Mesothelial cell of epicardium (in vitro differentiated cells): ENCODE results near the gene CACNA1A. TPM values are rescaled to one million over a fixed set of nuclear protein-coding genes. Genes with fewer than 3 reads are reported as not detected.

Experiments used
- DNase-seq, 2 experiments: peaks; one replicate each; pipeline ENCODE4 v3.0.0; 2021; ENCODE audit warnings: low spot score in 2 of 2; ENCODE audit not compliant: unreplicated experiment in 2 of 2
- H3K27ac Mint-ChIP-seq: 2 replicates; pipeline ENCODE4 v1.8.0; 2021; ENCODE audit warnings: mixed read lengths
- H3K27me3 Mint-ChIP-seq: 2 replicates; pipeline ENCODE4 v1.8.0; 2021; ENCODE audit warnings: low read depth, mixed read lengths
- H3K36me3 Mint-ChIP-seq: 2 replicates; pipeline ENCODE4 v1.8.0; 2021; ENCODE audit warnings: mixed read lengths
- H3K4me1 Mint-ChIP-seq: 2 replicates; pipeline ENCODE4 v1.8.0; 2021; ENCODE audit warnings: mixed read lengths
- H3K4me3 Mint-ChIP-seq: 2 replicates; pipeline ENCODE4 v1.8.0; 2021; ENCODE audit warnings: mild to moderate bottlenecking, moderate library complexity, mixed read lengths
- H3K9me3 Mint-ChIP-seq: 2 replicates; pipeline ENCODE4 v1.8.0; 2021; ENCODE audit warnings: mixed read lengths
- total RNA-seq: library from RNA; stranded (reverse); gene quantifications from 3 replicates; pipeline ENCODE4 v1.2.1, GENCODE V29; 2021
- TF ChIP-seq, protein P1 (sequence below): fragments of 200-600 bp; sonication (generic); IDR thresholded peaks from one replicate; pipeline ENCODE4 v1.5.0; 2021; ENCODE audit warnings: antibody characterized with exemption; ENCODE audit not compliant: unreplicated experiment

Gene CACNA1A
- total RNA-seq, 1 donor from 2014 or later: 1.0 TPM

DNA sequence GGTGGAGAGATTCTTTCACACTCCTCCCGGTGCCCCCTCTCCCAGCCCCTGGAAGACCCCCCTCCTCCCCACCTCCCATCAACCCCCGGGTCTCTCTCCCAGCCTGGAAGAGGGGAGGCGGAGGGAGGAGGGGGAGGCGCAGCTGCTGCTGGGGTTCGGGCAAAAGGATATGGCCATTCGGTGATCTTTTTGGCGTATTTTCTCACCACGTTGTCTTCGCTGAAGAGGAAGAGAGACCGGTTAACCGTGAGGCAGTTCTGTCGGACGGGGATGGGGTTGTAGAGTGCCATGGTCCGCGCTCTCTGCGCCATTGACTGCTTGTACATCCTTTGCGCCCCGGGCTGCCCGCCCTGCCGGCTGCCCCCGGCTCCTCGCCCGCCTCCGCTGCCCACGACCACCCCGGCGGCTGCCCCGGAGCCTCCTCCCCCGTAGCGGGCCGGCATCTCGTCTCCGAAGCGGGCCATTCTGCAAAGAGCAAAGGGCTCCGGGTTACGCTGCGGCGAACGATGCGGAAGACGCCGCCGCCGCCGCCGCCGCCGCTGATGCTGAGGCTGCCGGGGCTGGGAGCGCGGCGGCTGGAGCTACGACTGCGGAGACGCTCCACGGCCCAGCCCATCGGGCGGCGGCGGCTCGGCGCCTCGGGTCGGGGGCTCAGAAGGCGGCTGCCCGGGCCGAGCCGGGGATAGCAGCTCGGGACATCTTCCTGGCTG is 363 bp downstream of the CACNA1A start:
- TF ChIP-seq, protein P1, sequence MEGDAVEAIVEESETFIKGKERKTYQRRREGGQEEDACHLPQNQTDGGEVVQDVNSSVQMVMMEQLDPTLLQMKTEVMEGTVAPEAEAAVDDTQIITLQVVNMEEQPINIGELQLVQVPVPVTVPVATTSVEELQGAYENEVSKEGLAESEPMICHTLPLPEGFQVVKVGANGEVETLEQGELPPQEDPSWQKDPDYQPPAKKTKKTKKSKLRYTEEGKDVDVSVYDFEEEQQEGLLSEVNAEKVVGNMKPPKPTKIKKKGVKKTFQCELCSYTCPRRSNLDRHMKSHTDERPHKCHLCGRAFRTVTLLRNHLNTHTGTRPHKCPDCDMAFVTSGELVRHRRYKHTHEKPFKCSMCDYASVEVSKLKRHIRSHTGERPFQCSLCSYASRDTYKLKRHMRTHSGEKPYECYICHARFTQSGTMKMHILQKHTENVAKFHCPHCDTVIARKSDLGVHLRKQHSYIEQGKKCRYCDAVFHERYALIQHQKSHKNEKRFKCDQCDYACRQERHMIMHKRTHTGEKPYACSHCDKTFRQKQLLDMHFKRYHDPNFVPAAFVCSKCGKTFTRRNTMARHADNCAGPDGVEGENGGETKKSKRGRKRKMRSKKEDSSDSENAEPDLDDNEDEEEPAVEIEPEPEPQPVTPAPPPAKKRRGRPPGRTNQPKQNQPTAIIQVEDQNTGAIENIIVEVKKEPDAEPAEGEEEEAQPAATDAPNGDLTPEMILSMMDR: no peak
- H3K27me3 Mint-ChIP-seq: peaks cover 93% of the 10 kb centered on the region
- no peaks in the 10 kb centered on the region for H3K9me3 Mint-ChIP-seq
- H3K4me3 Mint-ChIP-seq: no peak overlapping the region
- DNase-seq: peak in 1 of 2 experiments; percentile 39
- no peak overlapping the region for H3K27ac Mint-ChIP-seq
- H3K4me1 Mint-ChIP-seq: no peaks in the 10 kb centered on the region
- no peaks in the 10 kb centered on the region for H3K36me3 Mint-ChIP-seq

DNA sequence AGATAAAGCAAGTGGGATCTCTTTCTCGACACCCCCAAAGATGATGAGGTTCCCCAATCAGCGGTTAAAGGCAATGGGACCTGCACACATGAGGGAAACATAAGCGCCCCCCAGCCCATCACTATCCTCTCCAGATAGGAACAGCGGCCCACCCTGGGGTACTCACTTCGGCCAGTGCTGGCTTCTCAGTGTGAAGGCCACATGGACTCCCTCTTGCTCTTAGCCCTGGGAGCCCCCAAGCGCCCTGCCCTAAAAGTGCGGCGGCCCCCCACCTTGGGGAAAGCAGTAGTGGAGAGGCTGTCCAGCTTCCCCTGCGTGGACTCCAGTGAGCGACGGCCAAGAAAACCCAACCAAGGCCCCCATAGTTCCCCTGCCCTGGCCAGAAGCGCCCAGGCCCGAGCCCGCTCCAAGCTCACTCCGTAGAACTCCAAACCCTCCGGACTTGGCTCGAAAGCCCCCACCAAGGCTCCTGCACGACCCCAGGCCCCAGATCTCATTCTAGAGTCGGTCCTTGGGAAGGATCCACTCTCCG is 1.0 kb downstream of the CACNA1A start:
- no peaks in the 10 kb centered on the region for H3K9me3 Mint-ChIP-seq
- no peak for DNase-seq
- H3K27me3 Mint-ChIP-seq: peaks cover 96% of the 10 kb centered on the region
- H3K27ac Mint-ChIP-seq: no peak overlapping the region
- H3K36me3 Mint-ChIP-seq: no peaks in the 10 kb centered on the region
- TF ChIP-seq, protein P1: no peak
- no peak overlapping the region for H3K4me3 Mint-ChIP-seq
- no peaks in the 10 kb centered on the region for H3K4me1 Mint-ChIP-seq

DNA sequence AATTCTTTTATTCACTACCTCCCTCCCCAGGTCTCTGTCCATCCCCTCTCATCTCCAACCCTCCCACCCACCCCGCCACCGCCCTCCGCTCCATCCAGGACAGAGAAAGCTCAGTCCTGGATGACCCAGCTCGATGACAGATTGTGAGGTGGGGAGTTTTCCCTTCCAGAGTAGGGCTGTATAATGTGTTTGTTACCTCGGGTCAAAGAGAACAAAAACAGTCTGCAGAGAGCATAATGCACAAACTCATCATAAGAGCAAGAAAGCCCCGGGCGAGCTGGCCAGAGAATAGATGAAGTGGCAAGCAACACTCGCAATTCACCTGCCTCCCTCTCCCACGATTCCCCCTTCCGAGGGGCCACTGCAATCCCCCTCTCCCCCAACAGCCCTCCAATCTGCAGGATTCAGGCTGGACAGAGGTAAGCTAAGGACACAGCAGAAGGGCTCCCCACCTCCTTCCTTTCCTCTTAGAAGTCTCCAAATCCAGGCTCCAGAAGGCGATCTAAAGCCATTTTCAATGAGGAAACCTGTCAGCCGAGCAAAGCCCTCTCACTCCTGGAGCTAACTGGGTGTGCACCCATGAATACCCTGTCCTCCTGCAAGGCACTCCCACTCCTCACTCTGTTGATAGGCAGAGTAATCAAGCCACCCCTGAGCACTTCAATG is 2.6 kb downstream of the CACNA1A start:
- Mint-ChIP-seq H3K4me1 (no peaks in the 10 kb centered on the region), H3K27ac (no peak overlapping the region), H3K27me3 (peaks cover 91% of the 10 kb centered on the region), H3K9me3 (no peaks in the 10 kb centered on the region), H3K4me3 (no peak overlapping the region), H3K36me3 (no peaks in the 10 kb centered on the region)
- TF ChIP-seq, protein P1: no peak
- DNase-seq: no peak

DNA sequence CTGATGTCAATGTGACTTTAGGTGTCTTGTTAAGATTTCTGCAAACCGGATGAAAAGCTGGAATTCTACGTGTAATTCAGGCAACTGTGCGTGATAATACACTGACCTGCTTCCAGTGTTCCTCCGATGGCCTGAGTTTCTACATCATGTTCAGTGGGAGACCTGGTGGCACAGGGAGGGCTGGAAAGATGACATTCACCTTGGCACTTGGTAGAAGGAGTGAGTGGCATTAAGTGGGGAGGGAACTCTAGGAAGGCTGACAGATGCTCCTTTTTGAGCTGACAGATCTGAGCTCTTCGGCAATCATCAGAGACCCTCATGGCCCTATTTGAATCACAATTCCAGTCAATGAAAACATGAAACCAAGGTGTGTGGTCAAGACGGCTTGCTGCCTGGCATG is 4.0 kb downstream of the CACNA1A start:
- no peak for DNase-seq
- Mint-ChIP-seq H3K4me1 (no peaks in the 10 kb centered on the region), H3K4me3 (no peak overlapping the region), H3K27me3 (peaks cover 78% of the 10 kb centered on the region), H3K36me3 (no peaks in the 10 kb centered on the region), H3K27ac (no peak overlapping the region), H3K9me3 (no peaks in the 10 kb centered on the region)
- TF ChIP-seq, protein P1: no peak

DNA sequence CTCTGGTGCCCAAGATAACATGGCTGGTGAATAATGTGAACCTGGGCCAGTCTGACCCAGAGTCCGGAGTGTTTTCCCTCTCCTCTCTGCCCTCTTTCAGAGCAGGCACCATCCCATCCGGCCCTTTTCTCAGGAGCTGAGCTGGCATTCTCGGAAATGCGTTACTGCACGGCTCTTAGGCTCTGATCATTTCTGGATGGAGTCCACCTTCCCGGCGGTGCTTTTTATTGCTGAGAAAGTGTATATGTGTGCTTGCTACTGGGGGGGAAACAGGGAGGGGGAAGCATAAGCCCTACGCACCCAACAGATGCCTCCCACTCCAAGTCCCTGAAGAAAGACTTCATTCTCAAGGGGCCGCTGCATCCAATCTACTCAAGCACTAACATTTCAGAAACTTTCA is 6.6 kb downstream of the CACNA1A start:
- Mint-ChIP-seq H3K27ac (no peak overlapping the region), H3K9me3 (peaks cover 3% of the 10 kb centered on the region), H3K27me3 (peaks cover 55% of the 10 kb centered on the region), H3K36me3 (no peaks in the 10 kb centered on the region), H3K4me3 (no peak overlapping the region), H3K4me1 (no peaks in the 10 kb centered on the region)
- TF ChIP-seq, protein P1: no peak
- DNase-seq: no peak
